ENCODE results near the gene MUC22. TPM values are rescaled to one million over a fixed set of nuclear protein-coding genes. Genes with fewer than 3 reads are reported as not detected.
"Not testable (repeated sequence)": the region's sequence is repeated elsewhere in the genome, so short reads cannot be mapped to it uniquely, and the experiment has no call there.

MUC22 gene
- total RNA-seq, 2 donors from 2014 or later, result not detected

DNA sequence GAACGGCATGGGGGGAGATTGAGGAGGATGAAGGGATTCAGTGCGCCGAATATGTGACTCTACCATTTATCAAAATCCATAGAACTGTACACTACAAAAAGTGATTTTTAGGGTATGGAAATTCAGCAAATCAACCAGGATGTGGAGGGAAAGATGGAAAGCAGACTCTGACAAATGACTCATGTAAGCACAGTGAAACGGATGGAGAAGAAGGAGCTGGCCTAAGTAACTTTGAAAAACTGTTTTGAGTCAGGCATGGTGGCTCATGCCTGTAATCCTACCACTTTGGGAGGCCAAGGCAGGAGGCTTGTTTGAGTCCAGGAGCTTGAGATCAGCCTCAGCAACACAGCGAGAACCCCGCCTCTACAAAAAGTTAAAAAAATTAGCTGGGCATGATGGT, 39.2 kb downstream of the MUC22 start:
- H3K27ac ChIP-seq, result no peak overlapping the region
- DNase-seq (ENCODE audit: low spot score), result no peak
- H3K4me1 ChIP-seq, result peaks cover 0 to 9% of the 10 kb centered on the region in 2 donors
- H3K9me3 ChIP-seq, result no peaks in the 10 kb centered on the region
- no peaks in the 10 kb centered on the region for H3K36me3 ChIP-seq
- no peak overlapping the region for H3K4me3 ChIP-seq
- TF ChIP-seq, protein P1, sequence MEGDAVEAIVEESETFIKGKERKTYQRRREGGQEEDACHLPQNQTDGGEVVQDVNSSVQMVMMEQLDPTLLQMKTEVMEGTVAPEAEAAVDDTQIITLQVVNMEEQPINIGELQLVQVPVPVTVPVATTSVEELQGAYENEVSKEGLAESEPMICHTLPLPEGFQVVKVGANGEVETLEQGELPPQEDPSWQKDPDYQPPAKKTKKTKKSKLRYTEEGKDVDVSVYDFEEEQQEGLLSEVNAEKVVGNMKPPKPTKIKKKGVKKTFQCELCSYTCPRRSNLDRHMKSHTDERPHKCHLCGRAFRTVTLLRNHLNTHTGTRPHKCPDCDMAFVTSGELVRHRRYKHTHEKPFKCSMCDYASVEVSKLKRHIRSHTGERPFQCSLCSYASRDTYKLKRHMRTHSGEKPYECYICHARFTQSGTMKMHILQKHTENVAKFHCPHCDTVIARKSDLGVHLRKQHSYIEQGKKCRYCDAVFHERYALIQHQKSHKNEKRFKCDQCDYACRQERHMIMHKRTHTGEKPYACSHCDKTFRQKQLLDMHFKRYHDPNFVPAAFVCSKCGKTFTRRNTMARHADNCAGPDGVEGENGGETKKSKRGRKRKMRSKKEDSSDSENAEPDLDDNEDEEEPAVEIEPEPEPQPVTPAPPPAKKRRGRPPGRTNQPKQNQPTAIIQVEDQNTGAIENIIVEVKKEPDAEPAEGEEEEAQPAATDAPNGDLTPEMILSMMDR (IDR thresholded peaks at IDR 0.05), result no peak
- no peaks in the 10 kb centered on the region for H3K27me3 ChIP-seq

DNA sequence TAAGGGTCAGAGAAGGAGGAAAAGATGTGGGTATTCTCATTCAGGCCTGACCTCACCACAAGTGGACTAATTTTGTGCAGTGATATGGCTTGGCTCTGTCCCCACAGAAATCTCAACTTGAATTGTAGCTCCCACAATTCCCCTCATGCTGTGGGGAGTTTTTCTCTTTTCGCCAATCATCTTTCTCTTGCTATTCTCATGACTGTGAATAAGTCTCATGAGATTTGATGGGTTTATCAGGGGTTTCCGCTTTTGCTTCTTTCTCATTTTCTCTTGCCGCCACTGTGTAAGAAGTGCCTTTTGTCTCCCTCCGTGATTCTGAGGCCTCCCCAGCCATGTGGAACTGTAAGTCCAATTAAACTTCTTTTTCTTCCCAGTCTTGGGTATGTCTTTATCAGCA, 42.9 kb downstream of the MUC22 start:
- H3K4me3 ChIP-seq; H3K36me3 ChIP-seq; H3K4me1 ChIP-seq; H3K9me3 ChIP-seq; DNase-seq (ENCODE audit: low spot score); H3K27me3 ChIP-seq: not testable (repeated sequence)
- H3K27ac ChIP-seq, result peak overlapping the region in 1 of 2 donors; percentile 41

GRCh38 chr6:31053873-31054272, 43.6 kb downstream of the MUC22 start:
- Histone ChIP-seq H3K9me3 (no peaks in the 10 kb centered on the region), H3K4me1 (peaks cover 0 to 9% of the 10 kb centered on the region in 2 donors), H3K4me3 (peak overlapping the region in 1 of 2 donors; percentile 0), H3K27ac (peak overlapping the region in 1 of 2 donors; percentile 41), H3K27me3 (no peaks in the 10 kb centered on the region), H3K36me3 (no peaks in the 10 kb centered on the region)
- no peak for DNase-seq (ENCODE audit: low spot score)
- TF ChIP-seq, protein P1 (IDR thresholded peaks at IDR 0.05), result no peak

- Histone ChIP-seq H3K36me3 (no peaks in the 10 kb centered on the region), H3K27ac (no peak overlapping the region), H3K9me3 (no peaks in the 10 kb centered on the region), H3K27me3 (no peaks in the 10 kb centered on the region), H3K4me1 (peaks cover 0 to 9% of the 10 kb centered on the region in 2 donors), H3K4me3 (no peak overlapping the region)
- DNase-seq (ENCODE audit: low spot score), result no peak
- TF ChIP-seq, protein P1 (IDR thresholded peaks at IDR 0.05), result no peak
Measured at GRCh38 chr6:31055441-31055840, 45.2 kb downstream of the MUC22 start.

DNA sequence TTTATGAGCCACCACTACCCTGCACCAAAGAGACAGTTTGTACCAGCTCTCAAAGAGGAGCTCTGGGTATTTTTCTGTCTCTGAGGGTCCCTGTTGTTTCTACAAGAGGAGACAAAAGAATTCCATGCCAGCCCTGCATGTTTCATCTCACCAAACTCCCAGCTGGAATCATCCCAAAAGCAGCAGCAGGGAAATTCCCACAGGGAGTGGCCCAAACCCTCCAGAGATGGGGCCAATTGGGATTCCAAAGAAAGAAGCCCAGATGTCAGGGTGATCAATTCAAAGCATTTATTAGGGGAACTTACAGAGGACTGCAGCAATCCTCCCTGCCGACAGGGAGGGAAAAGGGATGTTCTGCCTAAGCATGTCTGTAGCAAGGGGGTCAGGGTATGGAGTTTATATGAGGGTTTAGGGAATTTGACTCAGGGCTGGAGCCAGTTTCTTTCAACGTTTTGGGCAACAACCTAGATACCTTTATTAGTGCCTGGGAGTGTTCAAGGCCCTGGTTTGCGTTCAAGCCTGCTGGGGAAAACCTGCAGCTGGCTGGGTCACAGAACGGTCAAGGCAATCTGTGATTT, 47.2 kb downstream of the MUC22 start:
- Histone ChIP-seq H3K36me3 (no peaks in the 10 kb centered on the region), H3K27me3 (no peaks in the 10 kb centered on the region), H3K4me1 (peaks cover 0 to 9% of the 10 kb centered on the region in 2 donors), H3K9me3 (no peaks in the 10 kb centered on the region), H3K4me3 (no peak overlapping the region), H3K27ac (no peak overlapping the region)
- TF ChIP-seq, protein P1 (IDR thresholded peaks at IDR 0.05), result no peak
- DNase-seq (ENCODE audit: low spot score), result no peak

DNA sequence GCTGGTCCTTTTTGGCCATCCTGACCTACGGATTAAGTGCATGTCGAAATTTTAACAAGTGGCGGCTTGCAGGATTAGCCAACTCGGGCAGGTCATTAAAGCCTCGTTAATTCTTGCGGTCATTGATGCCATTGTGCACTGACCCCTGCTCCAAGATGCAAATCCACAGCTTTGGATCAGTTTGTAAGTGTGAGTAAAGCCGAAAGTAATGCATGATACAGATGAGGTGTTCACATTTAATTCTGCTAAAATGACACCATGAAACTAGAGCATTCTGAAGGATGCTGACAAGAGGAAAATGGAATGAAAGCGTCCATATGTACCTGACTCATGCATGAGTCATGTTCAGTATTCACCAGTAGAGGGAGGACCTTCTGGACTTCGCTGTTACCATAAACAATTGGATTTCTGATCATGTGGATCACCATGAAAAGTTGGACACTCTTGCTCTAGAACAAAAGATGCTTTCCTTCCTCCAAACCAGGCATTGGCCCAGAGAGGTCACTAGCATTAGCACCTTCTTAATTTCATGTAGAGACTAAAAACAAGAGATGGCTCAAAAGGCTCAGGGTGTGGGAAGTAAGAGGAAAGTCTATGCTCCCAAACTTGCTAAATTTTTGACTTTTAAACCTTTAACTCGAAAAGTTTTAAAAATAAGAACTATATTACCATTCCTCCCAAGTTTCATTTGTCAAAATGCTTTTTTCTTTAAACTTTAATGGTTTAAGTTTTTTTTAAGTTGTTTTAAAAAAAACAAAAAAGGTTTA, 48.0 kb downstream of the MUC22 start:
- H3K36me3 ChIP-seq, result no peaks in the 10 kb centered on the region

More for the DNA sequence above, 48.0 kb downstream of the MUC22 start:
- no peak for DNase-seq (ENCODE audit: low spot score)
- H3K27me3 ChIP-seq, result no peaks in the 10 kb centered on the region
- H3K4me1 ChIP-seq, result peaks cover 0 to 5% of the 10 kb centered on the region in 2 donors
- H3K4me3 ChIP-seq, result no peak overlapping the region
- no peak overlapping the region for H3K27ac ChIP-seq
- H3K9me3 ChIP-seq, result no peaks in the 10 kb centered on the region
- TF ChIP-seq, protein P1 (IDR thresholded peaks at IDR 0.05), result peak in 1 of 2 donors; percentile 58
